Heart left ventricle (tissue), 13 donors: ENCODE results near the gene OR5C1.

ENCODE experiments used
- POLR2A ChIP-seq, 2 donors: fragments of 450-650 bp; IDR thresholded peaks; one replicate each; pipeline ENCODE4 v1.6.1; 2017; ENCODE audit warnings: antibody characterized with exemption in 2 of 2, mild to moderate bottlenecking in 2 of 2, moderate library complexity in 2 of 2
- TF ChIP-seq, protein P1 (sequence below), 12 donors: fragments of 200-600 bp; sonication (generic) in 4 of 12; IDR thresholded peaks; one replicate each; pipeline versions ENCODE4 v1.5.0 to v1.8.0; 2018 to 2022; ENCODE audit warnings: antibody characterized with exemption in 12 of 12, mild to moderate bottlenecking in 5 of 12
- donor health status: ischemic (EF 13 %, LVEDD 7.1; RV severe dilation, severe dysfunction).
- donor health status: DM: no; HTN: yes; CAD: no.
- donor health status: DM: no; HTN: no; CAD: no.
- donor health status: ischemic (EF 25% LVEDD 6.9; RV normal size, moderate dysfunction).
- donor health status: ischemic (EF 25% LVEDD 5.7; RV mildly dilated, moderate dysfunction).
- donor health status: ischemic (EF 35%, LVEDD 5.7; RV mildly dilated, moderate dysfunction).
- donor health status: nonischemic (EF 11% LVEDD 7.7; RV severe dilation, severe dysfunction).
- donor health status: DM: yes; HTN: yes; CAD: no.
- donor health status: PGD.
- donor health status: ischemic (EF 29% LVEDD 5.4; RV normal size, mild dysfunction).
- donor health status: nonischemic (EF 23%, LVEDD 6.1; RV moderate dilation, normal function).

DNA sequence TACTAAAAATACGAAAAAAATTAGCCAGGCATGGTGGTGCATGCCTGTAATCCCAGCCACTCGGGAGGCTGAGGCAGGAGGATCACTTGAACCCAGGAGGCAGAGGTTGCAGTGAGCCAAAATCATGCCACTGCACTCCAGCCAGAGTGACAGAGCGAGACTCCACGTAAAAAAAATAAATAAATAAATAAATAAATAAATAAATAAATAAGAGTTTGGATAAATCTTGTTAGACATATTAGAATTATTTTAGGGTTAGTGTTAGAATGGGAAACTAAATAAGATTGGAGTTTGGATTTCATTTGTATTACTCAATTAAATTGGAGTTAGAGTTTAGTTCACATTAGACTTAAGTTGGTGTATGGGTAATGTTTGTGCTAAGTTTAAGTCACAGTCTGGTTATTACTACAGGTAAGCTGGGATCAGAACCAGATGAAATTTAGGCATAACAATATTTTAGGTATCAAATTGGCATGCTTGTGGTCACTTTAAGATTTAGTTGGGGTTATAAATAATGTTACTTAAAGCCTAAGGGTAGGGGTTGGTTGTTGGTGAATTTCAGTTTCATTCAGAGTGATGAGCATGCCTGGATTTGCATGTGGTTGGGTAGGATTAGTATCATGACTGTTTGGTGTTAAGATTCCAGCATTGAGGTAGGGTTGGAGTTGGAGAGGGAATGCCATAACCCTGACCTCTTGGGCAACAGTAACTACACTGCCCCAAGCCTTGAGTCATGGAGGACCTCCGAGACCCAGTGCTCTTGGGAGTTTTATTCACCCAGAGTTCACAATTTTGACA is 3.3 kb downstream of the OR5C1 start:
- no peak for TF ChIP-seq POLR2A (IDR thresholded peaks at IDR 0.05)
- TF ChIP-seq, protein P1, sequence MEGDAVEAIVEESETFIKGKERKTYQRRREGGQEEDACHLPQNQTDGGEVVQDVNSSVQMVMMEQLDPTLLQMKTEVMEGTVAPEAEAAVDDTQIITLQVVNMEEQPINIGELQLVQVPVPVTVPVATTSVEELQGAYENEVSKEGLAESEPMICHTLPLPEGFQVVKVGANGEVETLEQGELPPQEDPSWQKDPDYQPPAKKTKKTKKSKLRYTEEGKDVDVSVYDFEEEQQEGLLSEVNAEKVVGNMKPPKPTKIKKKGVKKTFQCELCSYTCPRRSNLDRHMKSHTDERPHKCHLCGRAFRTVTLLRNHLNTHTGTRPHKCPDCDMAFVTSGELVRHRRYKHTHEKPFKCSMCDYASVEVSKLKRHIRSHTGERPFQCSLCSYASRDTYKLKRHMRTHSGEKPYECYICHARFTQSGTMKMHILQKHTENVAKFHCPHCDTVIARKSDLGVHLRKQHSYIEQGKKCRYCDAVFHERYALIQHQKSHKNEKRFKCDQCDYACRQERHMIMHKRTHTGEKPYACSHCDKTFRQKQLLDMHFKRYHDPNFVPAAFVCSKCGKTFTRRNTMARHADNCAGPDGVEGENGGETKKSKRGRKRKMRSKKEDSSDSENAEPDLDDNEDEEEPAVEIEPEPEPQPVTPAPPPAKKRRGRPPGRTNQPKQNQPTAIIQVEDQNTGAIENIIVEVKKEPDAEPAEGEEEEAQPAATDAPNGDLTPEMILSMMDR (IDR thresholded peaks at IDR 0.05) = no peak
